OCI-LY1 (cell line): ENCODE measurements around the gene RAB6A.

ENCODE experiments used
- H2AFZ ChIP-seq: fragments of 200-600 bp; sonication (generic), shearing (Covaris generic); 2 replicates; pipeline ENCODE4 v1.6.0; 2014; ENCODE audit warnings: antibody characterized with exemption, mild to moderate bottlenecking, low read length
- H3F3A ChIP-seq: fragments of 200-600 bp; sonication (generic), shearing (Covaris generic); 2 replicates; pipeline ENCODE4 v1.6.0; 2014; ENCODE audit warnings: mild to moderate bottlenecking, antibody characterized with exemption, low read length, moderate library complexity; ENCODE audit not compliant: insufficient read depth
- H3K27ac ChIP-seq: fragments of 200-600 bp; sonication (generic); 2 replicates; pipeline ENCODE4 v1.5.1; 2014; ENCODE audit warnings: low read length, mixed run types, mild to moderate bottlenecking, low read depth; ENCODE audit not compliant: poor library complexity, severe bottlenecking
- H3K27me3 ChIP-seq: fragments of 200-600 bp; sonication (generic); 2 replicates; pipeline ENCODE4 v1.6.0; 2014; ENCODE audit warnings: antibody characterized with exemption, mild to moderate bottlenecking, low read length, moderate library complexity; ENCODE audit not compliant: insufficient read depth
- H3K36me3 ChIP-seq: fragments of 200-600 bp; sonication (generic); 2 replicates; pipeline ENCODE4 v1.6.1; 2014; ENCODE audit warnings: mild to moderate bottlenecking, antibody characterized with exemption, low read length, moderate library complexity, mixed read lengths; ENCODE audit not compliant: insufficient read depth
- H3K4me1 ChIP-seq: fragments of 200-600 bp; sonication (generic); 2 replicates; pipeline ENCODE4 v1.5.1; 2014; ENCODE audit warnings: mild to moderate bottlenecking, low read length, moderate library complexity; ENCODE audit not compliant: insufficient read depth, severe bottlenecking
- H3K4me2 ChIP-seq: fragments of 200-600 bp; sonication (generic), shearing (Covaris generic); 2 replicates; pipeline ENCODE4 v1.6.1; 2014; ENCODE audit warnings: low read length
- H3K4me3 ChIP-seq: fragments of 200-600 bp; sonication (generic); 2 replicates; pipeline ENCODE4 v1.5.1; 2014; ENCODE audit warnings: low read length, low read depth, mild to moderate bottlenecking, mixed read lengths; ENCODE audit not compliant: poor library complexity, severe bottlenecking
- H3K79me2 ChIP-seq: fragments of 200-600 bp; shearing (Covaris generic); 2 replicates; pipeline ENCODE4 v1.6.1; 2016; ENCODE audit warnings: mixed run types, low read length, mixed read lengths; ENCODE audit not compliant: insufficient read depth
- H3K9ac ChIP-seq: fragments of 200-600 bp; sonication (generic), shearing (Covaris generic); 2 replicates; pipeline ENCODE4 v1.6.1; 2014; ENCODE audit warnings: mild to moderate bottlenecking, low read length, mixed read lengths
- H3K9me2 ChIP-seq: fragments of 200-600 bp; sonication (generic), shearing (Covaris generic); 2 replicates; pipeline ENCODE4 v1.6.1; 2014; ENCODE audit warnings: low read depth, mild to moderate bottlenecking, low read length, mixed read lengths
- H3K9me3 ChIP-seq: fragments of 200-600 bp; shearing (Covaris generic); 2 replicates; pipeline ENCODE4 v1.6.1; 2014; ENCODE audit warnings: low read length, mixed read lengths
- H4K20me1 ChIP-seq: fragments of 200-600 bp; sonication (generic), shearing (Covaris generic); 2 replicates; pipeline ENCODE4 v1.6.0; 2016; ENCODE audit warnings: mild to moderate bottlenecking, low read length; ENCODE audit not compliant: insufficient read depth
- CTCF ChIP-seq: fragments of 200-600 bp; sonication (generic), shearing (Covaris generic); IDR thresholded peaks from 2 replicates; pipeline ENCODE4 v1.5.1; 2017; ENCODE audit warnings: mild to moderate bottlenecking, antibody characterized with exemption, low read length, moderate library complexity, mixed read lengths
- EZH2 ChIP-seq: fragments of 200-600 bp; sonication (generic), shearing (Covaris generic); IDR thresholded peaks from 2 replicates; pipeline ENCODE4 v1.8.0; 2017; ENCODE audit warnings: borderline replicate concordance, mixed run types, mild to moderate bottlenecking, antibody characterized with exemption, low read length, moderate library complexity, mixed read lengths

Gene RAB6A

GRCh38 chr11:73654482-73655021 is 106.3 kb downstream of the RAB6A start:
- Histone ChIP-seq H3K4me1 (no peaks in the 10 kb centered on the region), H3K4me3 (no peak overlapping the region), H2AFZ (no peak overlapping the region), H3K79me2 (no peaks in the 10 kb centered on the region), H3K9me2 (no peaks in the 10 kb centered on the region), H3K9ac (no peak overlapping the region), H3K9me3 (no peaks in the 10 kb centered on the region), H3K36me3 (no peaks in the 10 kb centered on the region), H3K27ac (no peak overlapping the region), H4K20me1 (no peaks in the 10 kb centered on the region), H3K4me2 (no peak overlapping the region), H3K27me3 (no peaks in the 10 kb centered on the region; the same call in 1 of the 2 replicates), H3F3A (no peaks in the 10 kb centered on the region)
- no peak for TF ChIP-seq EZH2

- no peak overlapping the region for H3K9ac ChIP-seq
Measured at GRCh38 chr11:73653996-73654395, 106.9 kb downstream of the RAB6A start.

GRCh38 chr11:73652856-73653559 is 107.9 kb downstream of the RAB6A start:
- no peaks in the 10 kb centered on the region for H3F3A ChIP-seq
- no peak overlapping the region for H2AFZ ChIP-seq
- H3K9me3 ChIP-seq: no peaks in the 10 kb centered on the region
- no peaks in the 10 kb centered on the region for H3K36me3 ChIP-seq
- peaks cover 2% of the 10 kb centered on the region for H3K4me1 ChIP-seq
- H3K27ac ChIP-seq: no peak overlapping the region
- H3K4me3 ChIP-seq: no peak overlapping the region
- H3K79me2 ChIP-seq: no peaks in the 10 kb centered on the region
- H3K9me2 ChIP-seq: no peaks in the 10 kb centered on the region
- TF ChIP-seq EZH2 (no peak), CTCF (no peak)
- no peaks in the 10 kb centered on the region for H4K20me1 ChIP-seq
- no peak overlapping the region for H3K9ac ChIP-seq
- peaks cover 5% of the 10 kb centered on the region; the same call in 1 of the 2 replicates for H3K27me3 ChIP-seq
- H3K4me2 ChIP-seq: no peak overlapping the region

More at GRCh38 chr11:73653996-73654395, 106.9 kb downstream of the RAB6A start:
- Histone ChIP-seq H4K20me1 (no peaks in the 10 kb centered on the region), H3K4me1 (no peaks in the 10 kb centered on the region), H3K27me3 (no peaks in the 10 kb centered on the region; the same call in 1 of the 2 replicates), H3K36me3 (no peaks in the 10 kb centered on the region), H3K9me2 (no peaks in the 10 kb centered on the region), H3K4me3 (no peak overlapping the region), H3F3A (no peaks in the 10 kb centered on the region), H3K9me3 (no peaks in the 10 kb centered on the region), H3K4me2 (no peak overlapping the region), H3K79me2 (no peaks in the 10 kb centered on the region), H2AFZ (no peak overlapping the region), H3K27ac (no peak overlapping the region)
- TF ChIP-seq EZH2: no peak
- no peak for TF ChIP-seq CTCF
